ENCODE measurements around the gene CLC. TPM values are rescaled to one million over a fixed set of nuclear protein-coding genes. Genes with fewer than 3 reads are reported as not detected.

Gene CLC
- total RNA-seq, 1 experiment from 2014 or later = not detected

DNA sequence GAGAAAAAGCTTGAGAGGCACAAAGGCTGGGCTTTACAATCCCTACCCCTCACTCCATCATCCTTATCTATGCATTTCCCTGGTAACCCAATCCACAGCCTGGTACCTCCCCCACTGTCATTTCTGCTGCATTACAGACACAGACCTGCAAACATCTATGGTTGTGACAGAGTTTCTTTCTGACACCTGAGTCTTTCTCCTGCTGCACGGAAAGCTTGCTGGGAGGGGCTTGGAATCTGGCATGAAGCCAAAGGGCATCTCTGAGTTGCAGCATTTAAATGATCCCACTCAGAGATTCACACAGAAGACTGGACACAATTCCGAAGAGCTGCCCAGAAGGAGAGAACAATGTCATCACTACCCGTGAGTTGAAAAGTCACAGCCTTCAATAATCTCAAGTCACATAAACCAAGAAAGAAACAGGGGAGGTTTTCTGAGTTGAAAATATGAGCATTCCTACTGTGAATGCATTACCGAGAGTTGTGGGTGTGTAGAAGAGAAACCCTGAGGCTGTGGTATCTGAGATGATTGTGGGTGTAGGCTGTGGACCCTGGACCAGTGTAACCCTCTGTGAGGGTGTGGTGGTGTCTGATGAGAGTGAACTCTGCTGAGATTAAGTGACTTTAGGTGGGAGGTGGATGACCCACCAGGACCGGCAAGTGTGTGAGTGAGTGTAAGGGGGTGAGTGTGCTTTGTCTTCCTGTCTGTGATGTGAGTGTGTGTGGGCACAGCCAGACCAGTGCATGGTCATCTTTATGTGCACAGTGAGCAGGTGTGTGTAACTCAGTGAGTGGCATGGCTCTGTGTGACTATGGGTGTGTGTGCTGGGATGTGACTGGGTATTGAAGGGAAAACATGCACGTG is 33.4 kb downstream of the CLC start, which contains the start of gene LGALS14:
TSS of gene LGALS14 (plus strand) at position 301 of the 864 bp plus-strand sequence. CDS start at position 349, 48 bp downstream.
- TF ChIP-seq ZBTB21 (CRISPR knock-in tag; IDR thresholded peaks at IDR 0.05; ENCODE audit: borderline replicate concordance) (no peak), MYBL2 (CRISPR knock-in tag; IDR thresholded peaks at IDR 0.05) (no peak), ZNF317 (CRISPR knock-in tag; IDR thresholded peaks at IDR 0.05; ENCODE audit: borderline replicate concordance, low read depth) (no peak), SOX15 (CRISPR knock-in tag; IDR thresholded peaks at IDR 0.05) (no peak)
- no peak for DNase-seq (ENCODE audit: low spot score)
- Mint-ChIP-seq H3K27me3 (ENCODE audit: low read depth) (peaks cover 6% of the 10 kb centered on the region; the same call in 1 of the 2 replicates), H3K27ac (no peak within 1 kb of the TSS), H3K4me1 (no peaks in the 10 kb centered on the region), H3K9me3 (no peaks in the 10 kb centered on the region), H3K36me3 (no peaks in the 10 kb centered on the region), H3K4me3 (no peak within 1 kb of the TSS)
- ChIA-PET POLR2A (no interaction called here), CTCF (no interaction called here)
- ATAC-seq = no peak

DNA sequence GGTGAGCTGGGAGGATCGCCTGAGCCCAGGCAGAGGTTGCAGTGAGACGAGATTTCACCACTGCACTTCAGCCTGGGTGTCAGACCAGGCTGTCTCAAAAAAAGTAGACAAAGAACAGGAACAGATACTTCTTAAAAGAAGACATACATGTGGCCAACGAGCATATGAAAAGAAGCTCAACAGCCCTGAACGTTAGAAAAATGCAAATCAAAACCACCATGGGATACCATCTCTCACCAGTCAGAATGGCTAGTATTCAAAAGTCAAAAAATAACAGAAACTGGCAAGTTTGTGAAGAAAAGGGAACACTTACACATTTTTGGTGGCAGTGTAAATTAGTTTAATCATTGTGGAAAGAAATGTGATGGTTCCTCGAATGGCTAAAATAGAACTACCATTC is 36.5 kb downstream of the CLC start:
- Mint-ChIP-seq H3K27ac (no peak overlapping the region), H3K4me1 (no peaks in the 10 kb centered on the region), H3K4me3 (no peak overlapping the region), H3K9me3 (no peaks in the 10 kb centered on the region), H3K27me3 (ENCODE audit: low read depth) (peaks cover 11% of the 10 kb centered on the region; the same call in 1 of the 2 replicates), H3K36me3 (no peaks in the 10 kb centered on the region)
- TF ChIP-seq, protein P1, sequence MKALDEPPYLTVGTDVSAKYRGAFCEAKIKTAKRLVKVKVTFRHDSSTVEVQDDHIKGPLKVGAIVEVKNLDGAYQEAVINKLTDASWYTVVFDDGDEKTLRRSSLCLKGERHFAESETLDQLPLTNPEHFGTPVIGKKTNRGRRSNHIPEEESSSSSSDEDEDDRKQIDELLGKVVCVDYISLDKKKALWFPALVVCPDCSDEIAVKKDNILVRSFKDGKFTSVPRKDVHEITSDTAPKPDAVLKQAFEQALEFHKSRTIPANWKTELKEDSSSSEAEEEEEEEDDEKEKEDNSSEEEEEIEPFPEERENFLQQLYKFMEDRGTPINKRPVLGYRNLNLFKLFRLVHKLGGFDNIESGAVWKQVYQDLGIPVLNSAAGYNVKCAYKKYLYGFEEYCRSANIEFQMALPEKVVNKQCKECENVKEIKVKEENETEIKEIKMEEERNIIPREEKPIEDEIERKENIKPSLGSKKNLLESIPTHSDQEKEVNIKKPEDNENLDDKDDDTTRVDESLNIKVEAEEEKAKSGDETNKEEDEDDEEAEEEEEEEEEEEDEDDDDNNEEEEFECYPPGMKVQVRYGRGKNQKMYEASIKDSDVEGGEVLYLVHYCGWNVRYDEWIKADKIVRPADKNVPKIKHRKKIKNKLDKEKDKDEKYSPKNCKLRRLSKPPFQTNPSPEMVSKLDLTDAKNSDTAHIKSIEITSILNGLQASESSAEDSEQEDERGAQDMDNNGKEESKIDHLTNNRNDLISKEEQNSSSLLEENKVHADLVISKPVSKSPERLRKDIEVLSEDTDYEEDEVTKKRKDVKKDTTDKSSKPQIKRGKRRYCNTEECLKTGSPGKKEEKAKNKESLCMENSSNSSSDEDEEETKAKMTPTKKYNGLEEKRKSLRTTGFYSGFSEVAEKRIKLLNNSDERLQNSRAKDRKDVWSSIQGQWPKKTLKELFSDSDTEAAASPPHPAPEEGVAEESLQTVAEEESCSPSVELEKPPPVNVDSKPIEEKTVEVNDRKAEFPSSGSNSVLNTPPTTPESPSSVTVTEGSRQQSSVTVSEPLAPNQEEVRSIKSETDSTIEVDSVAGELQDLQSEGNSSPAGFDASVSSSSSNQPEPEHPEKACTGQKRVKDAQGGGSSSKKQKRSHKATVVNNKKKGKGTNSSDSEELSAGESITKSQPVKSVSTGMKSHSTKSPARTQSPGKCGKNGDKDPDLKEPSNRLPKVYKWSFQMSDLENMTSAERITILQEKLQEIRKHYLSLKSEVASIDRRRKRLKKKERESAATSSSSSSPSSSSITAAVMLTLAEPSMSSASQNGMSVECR (CRISPR knock-in tag; IDR thresholded peaks at IDR 0.05; ENCODE audit: borderline replicate concordance) = no peak
- ChIA-PET CTCF (no interaction called here), POLR2A (no interaction called here)
- no peak for ATAC-seq
- DNase-seq (ENCODE audit: low spot score) = no peak

DNA sequence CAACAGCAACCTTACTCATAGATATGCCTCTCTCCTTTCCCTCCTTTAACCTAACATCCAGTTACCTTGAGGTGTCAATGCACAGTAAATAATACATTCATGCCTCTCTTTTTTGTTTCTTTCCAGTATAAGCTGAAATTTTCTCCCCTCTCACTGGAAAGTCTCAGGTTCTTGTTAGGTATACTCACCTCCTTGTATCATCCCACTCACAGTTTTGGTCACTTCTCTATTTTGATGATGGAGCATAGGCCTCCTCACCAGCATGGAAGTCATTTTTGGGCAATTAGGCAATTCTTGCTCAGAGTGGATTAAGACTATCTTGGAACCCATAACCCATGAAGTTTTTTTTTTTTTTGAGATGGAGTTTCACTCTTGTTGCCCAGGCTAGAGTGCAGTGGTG is 39.3 kb downstream of the CLC start:
- Mint-ChIP-seq H3K27me3 (ENCODE audit: low read depth) (peaks cover 20% of the 10 kb centered on the region), H3K27ac (no peak overlapping the region), H3K4me3 (no peak overlapping the region), H3K9me3 (no peaks in the 10 kb centered on the region), H3K4me1 (0 out of 2 replicates have a peak, but pooled peaks cover 4% of the 10 kb centered on the region), H3K36me3 (no peaks in the 10 kb centered on the region)
- no peak for DNase-seq (ENCODE audit: low spot score)
- no peak for ATAC-seq
- ChIA-PET CTCF (no interaction called here), POLR2A (no interaction called here)
- TF ChIP-seq, protein P2, sequence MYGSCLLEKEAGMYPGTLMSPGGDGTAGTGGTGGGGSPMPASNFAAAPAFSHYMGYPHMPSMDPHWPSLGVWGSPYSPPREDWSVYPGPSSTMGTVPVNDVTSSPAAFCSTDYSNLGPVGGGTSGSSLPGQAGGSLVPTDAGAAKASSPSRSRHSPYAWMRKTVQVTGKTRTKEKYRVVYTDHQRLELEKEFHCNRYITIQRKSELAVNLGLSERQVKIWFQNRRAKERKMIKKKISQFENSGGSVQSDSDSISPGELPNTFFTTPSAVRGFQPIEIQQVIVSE (CRISPR knock-in tag; IDR thresholded peaks at IDR 0.05; ENCODE audit: borderline replicate concordance) = no peak
- TF ChIP-seq NFYB (CRISPR knock-in tag; conservative IDR thresholded peaks at IDR 0.05; ENCODE audit: low read depth) (no peak), ZNF263 (CRISPR knock-in tag; IDR thresholded peaks at IDR 0.05; ENCODE audit: low read depth) (no peak)
- TF ChIP-seq, protein P3, sequence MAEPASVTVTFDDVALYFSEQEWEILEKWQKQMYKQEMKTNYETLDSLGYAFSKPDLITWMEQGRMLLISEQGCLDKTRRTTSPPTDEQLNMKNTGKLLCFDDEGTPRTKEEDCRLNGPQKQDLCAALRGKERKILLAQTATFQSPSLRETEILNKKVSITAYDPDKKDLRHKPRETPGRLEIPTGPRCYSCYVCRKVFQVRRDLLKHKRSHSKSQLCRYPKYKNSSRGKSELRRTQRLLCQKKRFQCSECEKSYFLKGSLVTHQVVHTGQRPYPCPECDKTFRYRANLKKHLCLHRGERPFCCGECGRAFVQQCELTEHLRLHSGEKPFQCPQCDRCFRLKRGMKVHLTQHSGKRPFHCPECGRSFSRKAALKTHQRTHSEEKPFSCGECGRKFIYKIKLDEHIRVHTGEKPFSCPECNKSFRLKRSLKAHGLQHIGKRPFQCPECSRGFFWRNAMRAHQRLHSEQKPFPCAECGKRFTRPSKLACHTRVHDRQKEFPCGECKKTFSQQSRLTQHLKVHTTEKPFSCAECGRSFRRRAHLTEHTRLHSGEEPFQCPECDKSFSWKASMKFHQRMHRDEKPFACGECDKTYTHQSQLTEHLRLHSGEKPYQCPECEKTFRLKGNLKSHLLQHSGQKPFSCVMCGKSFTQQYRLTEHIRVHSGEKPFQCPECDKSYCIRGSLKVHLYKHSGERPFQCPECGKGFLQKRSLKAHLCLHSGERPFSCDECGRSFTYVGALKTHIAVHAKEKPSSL (CRISPR knock-in tag; conservative IDR thresholded peaks at IDR 0.05) = no peak

DNA sequence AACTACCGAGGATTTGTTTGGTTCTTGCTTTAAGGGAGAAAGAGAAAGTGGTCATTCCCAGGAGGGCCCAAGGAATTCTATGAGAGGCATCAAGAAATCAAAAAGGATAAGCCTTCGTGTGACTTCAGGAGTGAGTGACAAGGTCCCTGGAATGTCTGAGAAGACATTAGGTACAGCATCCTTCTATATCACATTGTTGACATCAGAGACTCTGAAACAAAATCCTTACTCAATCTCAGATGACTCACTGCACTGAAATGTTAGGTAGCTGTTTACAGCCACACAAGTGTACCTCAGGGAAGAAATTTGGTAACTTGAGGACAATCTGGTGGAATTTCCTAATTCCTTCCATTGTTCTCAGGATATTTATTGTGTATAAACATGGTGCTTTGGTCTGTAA is 41.4 kb downstream of the CLC start:
- no peaks in the 10 kb centered on the region for H3K36me3 Mint-ChIP-seq
- ChIA-PET POLR2A (no interaction called here), CTCF (no interaction called here)
- no peak overlapping the region for H3K4me3 Mint-ChIP-seq
- no peaks in the 10 kb centered on the region for H3K9me3 Mint-ChIP-seq
- DNase-seq (ENCODE audit: low spot score) (no peak), ATAC-seq (no peak)
- peaks cover 20% of the 10 kb centered on the region for H3K27me3 Mint-ChIP-seq (ENCODE audit: low read depth)
- H3K4me1 Mint-ChIP-seq = 0 out of 2 replicates have a peak, but pooled peaks cover 4% of the 10 kb centered on the region
- H3K27ac Mint-ChIP-seq = no peak overlapping the region
- TF ChIP-seq GRHL2 (CRISPR knock-in tag; IDR thresholded peaks at IDR 0.05; ENCODE audit: insufficient replicate concordance, severe bottlenecking) = no peak
- TF ChIP-seq, protein P4, sequence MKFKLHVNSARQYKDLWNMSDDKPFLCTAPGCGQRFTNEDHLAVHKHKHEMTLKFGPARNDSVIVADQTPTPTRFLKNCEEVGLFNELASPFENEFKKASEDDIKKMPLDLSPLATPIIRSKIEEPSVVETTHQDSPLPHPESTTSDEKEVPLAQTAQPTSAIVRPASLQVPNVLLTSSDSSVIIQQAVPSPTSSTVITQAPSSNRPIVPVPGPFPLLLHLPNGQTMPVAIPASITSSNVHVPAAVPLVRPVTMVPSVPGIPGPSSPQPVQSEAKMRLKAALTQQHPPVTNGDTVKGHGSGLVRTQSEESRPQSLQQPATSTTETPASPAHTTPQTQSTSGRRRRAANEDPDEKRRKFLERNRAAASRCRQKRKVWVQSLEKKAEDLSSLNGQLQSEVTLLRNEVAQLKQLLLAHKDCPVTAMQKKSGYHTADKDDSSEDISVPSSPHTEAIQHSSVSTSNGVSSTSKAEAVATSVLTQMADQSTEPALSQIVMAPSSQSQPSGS (CRISPR knock-in tag; IDR thresholded peaks at IDR 0.05; ENCODE audit: borderline replicate concordance, low read depth) = no peak
- TF ChIP-seq, protein P5, sequence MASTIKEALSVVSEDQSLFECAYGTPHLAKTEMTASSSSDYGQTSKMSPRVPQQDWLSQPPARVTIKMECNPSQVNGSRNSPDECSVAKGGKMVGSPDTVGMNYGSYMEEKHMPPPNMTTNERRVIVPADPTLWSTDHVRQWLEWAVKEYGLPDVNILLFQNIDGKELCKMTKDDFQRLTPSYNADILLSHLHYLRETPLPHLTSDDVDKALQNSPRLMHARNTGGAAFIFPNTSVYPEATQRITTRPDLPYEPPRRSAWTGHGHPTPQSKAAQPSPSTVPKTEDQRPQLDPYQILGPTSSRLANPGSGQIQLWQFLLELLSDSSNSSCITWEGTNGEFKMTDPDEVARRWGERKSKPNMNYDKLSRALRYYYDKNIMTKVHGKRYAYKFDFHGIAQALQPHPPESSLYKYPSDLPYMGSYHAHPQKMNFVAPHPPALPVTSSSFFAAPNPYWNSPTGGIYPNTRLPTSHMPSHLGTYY (CRISPR knock-in tag; IDR thresholded peaks at IDR 0.05) = no peak
- TF ChIP-seq ELF4 (CRISPR knock-in tag; IDR thresholded peaks at IDR 0.05; ENCODE audit: low read depth) = no peak
- TF ChIP-seq NFE2L1 (CRISPR knock-in tag; IDR thresholded peaks at IDR 0.05) = no peak
- TF ChIP-seq ZBTB21 (CRISPR knock-in tag; IDR thresholded peaks at IDR 0.05; ENCODE audit: borderline replicate concordance) = no peak
- TF ChIP-seq, protein P6, sequence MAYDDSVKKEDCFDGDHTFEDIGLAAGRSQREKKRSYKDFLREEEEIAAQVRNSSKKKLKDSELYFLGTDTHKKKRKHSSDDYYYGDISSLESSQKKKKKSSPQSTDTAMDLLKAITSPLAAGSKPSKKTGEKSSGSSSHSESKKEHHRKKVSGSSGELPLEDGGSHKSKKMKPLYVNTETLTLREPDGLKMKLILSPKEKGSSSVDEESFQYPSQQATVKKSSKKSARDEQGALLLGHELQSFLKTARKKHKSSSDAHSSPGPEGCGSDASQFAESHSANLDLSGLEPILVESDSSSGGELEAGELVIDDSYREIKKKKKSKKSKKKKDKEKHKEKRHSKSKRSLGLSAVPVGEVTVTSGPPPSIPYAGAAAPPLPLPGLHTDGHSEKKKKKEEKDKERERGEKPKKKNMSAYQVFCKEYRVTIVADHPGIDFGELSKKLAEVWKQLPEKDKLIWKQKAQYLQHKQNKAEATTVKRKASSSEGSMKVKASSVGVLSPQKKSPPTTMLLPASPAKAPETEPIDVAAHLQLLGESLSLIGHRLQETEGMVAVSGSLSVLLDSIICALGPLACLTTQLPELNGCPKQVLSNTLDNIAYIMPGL (CRISPR knock-in tag; IDR thresholded peaks at IDR 0.05) = no peak

All from WTC11 (cell line).